Femur (tissue), 1 donor: Measurements from ENCODE around the gene CD300LG.

Source experiments
- DNase-seq: peaks from one replicate; pipeline ENCODE4 v3.0.0-alpha.2; 2017

The CD300LG gene

GRCh38 chr17:43907998-43908721, 61.2 kb downstream of the CD300LG start:
- peak; percentile 83 for DNase-seq

DNA sequence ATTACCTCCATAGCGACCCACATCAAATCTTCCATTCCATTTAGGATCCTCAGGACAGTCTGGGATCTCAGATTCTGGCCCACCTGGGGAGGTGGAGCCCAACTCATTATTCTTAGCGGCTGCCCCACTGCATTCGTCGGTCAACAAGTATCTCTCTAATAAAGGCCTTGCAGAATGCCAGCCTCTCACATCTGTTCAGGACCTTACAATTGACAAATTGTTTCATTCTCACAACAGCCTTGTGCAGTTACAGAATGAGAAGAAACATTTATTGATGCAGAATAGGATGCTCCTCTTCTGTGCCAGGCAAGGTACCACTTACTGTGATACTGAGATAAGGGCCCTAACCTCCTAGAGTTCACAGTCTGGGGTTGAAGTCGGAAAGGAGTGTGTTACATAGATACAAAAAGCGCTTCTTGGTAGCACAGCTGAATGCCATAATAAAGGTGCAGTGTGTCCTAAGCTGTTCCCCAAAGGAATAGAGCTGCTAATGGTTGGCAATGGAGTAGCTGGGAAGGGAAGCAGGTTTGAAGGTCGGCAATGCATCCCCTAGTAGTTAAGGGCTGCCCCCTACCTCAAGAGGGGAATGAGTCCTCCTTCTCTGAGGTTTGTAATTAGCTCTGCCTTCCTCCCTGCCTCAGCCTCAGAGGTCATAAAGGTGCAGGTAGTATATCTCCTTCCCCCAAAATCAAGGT, 62.7 kb downstream of the CD300LG start:
- no peak for DNase-seq

- no peak for DNase-seq
These were observed 64.9 kb downstream of the CD300LG start for GRCh38 chr17:43911904-43912303.

- no peak for DNase-seq
These were observed 65.8 kb downstream of the CD300LG start for GRCh38 chr17:43912635-43913304.
